CD14-positive monocyte (primary cell): ENCODE results near the gene SHCBP1. TPM values are rescaled to one million over a fixed set of nuclear protein-coding genes. Genes with fewer than 3 reads are reported as not detected.

Source experiments
- DNase-seq, 3 donors: peaks; one replicate each; pipeline ENCODE4 v3.0.0-alpha.2; 2011 to 2022
- H2AFZ ChIP-seq: 2 replicates; pipeline ENCODE4 v1.6.0; 2012; ENCODE audit warnings: mild to moderate bottlenecking, low read depth, low read length, inconsistent platforms; ENCODE audit not compliant: insufficient read depth, poor library complexity, severe bottlenecking
- H3K27ac ChIP-seq, 2 donors: 1 replicate in 1 of 2; 2 replicates in 1 of 2; pipeline ENCODE4 v1.5.1; 2012 to 2013; ENCODE audit warnings: low read length in 2 of 2, control low read depth in 1 of 2, inconsistent platforms in 1 of 2, low read depth in 1 of 2, mild to moderate bottlenecking in 1 of 2
- H3K27me3 ChIP-seq, 2 donors: one replicate each; pipeline versions ENCODE4 v1.6.0 to v1.6.1; 2011 to 2013; ENCODE audit warnings: low read length in 2 of 2; ENCODE audit not compliant: control insufficient read depth in 2 of 2, insufficient read depth in 2 of 2
- H3K36me3 ChIP-seq, 2 donors: replicated peaks in 1 of 2; 1 replicate in 1 of 2; 2 replicates in 1 of 2; pipeline versions ENCODE4 v1.5.1 to v1.6.1; 2012 to 2013; ENCODE audit warnings: low read length in 2 of 2, control low read depth in 1 of 2, inconsistent platforms in 1 of 2, mild to moderate bottlenecking in 1 of 2; ENCODE audit not compliant: insufficient read depth in 2 of 2, control insufficient read depth in 1 of 2
- H3K4me1 ChIP-seq, 2 donors: 1 replicate in 1 of 2; 2 replicates in 1 of 2; pipeline versions ENCODE4 v1.5.1 to v1.6.1; 2012 to 2013; ENCODE audit warnings: low read length in 2 of 2, control low read depth in 1 of 2, inconsistent platforms in 1 of 2, mild to moderate bottlenecking in 1 of 2, moderate library complexity in 1 of 2; ENCODE audit not compliant: insufficient read depth in 2 of 2, control insufficient read depth in 1 of 2
- H3K4me2 ChIP-seq: replicated peaks from 2 replicates; pipeline ENCODE3; 2012; ENCODE audit warnings: low read length, moderate library complexity, mild to moderate bottlenecking; ENCODE audit not compliant: poor library complexity, severe bottlenecking; ENCODE audit errors: extremely low read depth
- H3K4me3 ChIP-seq, 3 experiments: fragments of 200-600 bp in 1 of 3; sonication (generic) in 1 of 3; replicated peaks in 1 of 3; 1 replicate in 2 of 3; 2 replicates in 1 of 3; pipeline ENCODE4 v1.5.1; 2011 to 2013; ENCODE audit warnings: low read length in 3 of 3, mild to moderate bottlenecking in 3 of 3, control low read depth in 2 of 3, low read depth in 2 of 3, inconsistent platforms in 1 of 3, moderate library complexity in 1 of 3
- H3K79me2 ChIP-seq: 2 replicates; pipeline ENCODE4 v1.6.0; 2012; ENCODE audit warnings: mild to moderate bottlenecking, control low read depth, inconsistent platforms, low read length, moderate library complexity; ENCODE audit not compliant: insufficient read depth
- H3K9ac ChIP-seq: 2 replicates; pipeline ENCODE4 v1.6.0; 2017; ENCODE audit warnings: low read length, mild to moderate bottlenecking; ENCODE audit not compliant: insufficient read depth, poor library complexity, severe bottlenecking
- H3K9me3 ChIP-seq, 2 donors: replicated peaks in 1 of 2; 1 replicate in 1 of 2; 2 replicates in 1 of 2; pipeline versions ENCODE4 v1.5.1 to v1.6.1; 2012 to 2013; ENCODE audit warnings: low read length in 2 of 2, control low read depth in 1 of 2; ENCODE audit not compliant: control insufficient read depth in 1 of 2, insufficient read depth in 1 of 2
- H4K20me1 ChIP-seq: 2 replicates; pipeline ENCODE4 v1.6.0; 2012; ENCODE audit warnings: mild to moderate bottlenecking, low read length, control low read depth, moderate library complexity; ENCODE audit not compliant: insufficient read depth
- H3K27ac Mint-ChIP-seq, 7 donors: one replicate each; pipeline ENCODE4 v1.8.0; 2020; ENCODE audit warnings: mild to moderate bottlenecking in 7 of 7, mixed read lengths in 7 of 7, moderate library complexity in 6 of 7, inconsistent platforms in 2 of 7
- H3K27me3 Mint-ChIP-seq, 3 donors: one replicate each; pipeline ENCODE4 v1.8.0; 2021 to 2022; ENCODE audit warnings: low read depth in 3 of 3, mild to moderate bottlenecking in 3 of 3, mixed read lengths in 3 of 3, moderate library complexity in 3 of 3, inconsistent platforms in 1 of 3
- H3K36me3 Mint-ChIP-seq, 2 donors: one replicate each; pipeline ENCODE4 v1.8.0; 2020; ENCODE audit warnings: mixed read lengths in 2 of 2, inconsistent platforms in 1 of 2, mild to moderate bottlenecking in 1 of 2
- H3K4me1 Mint-ChIP-seq: one replicate; pipeline ENCODE4 v1.8.0; 2020; ENCODE audit warnings: mild to moderate bottlenecking, mixed read lengths
- H3K4me3 Mint-ChIP-seq, 2 donors: one replicate each; pipeline ENCODE4 v1.8.0; 2020; ENCODE audit warnings: mild to moderate bottlenecking in 2 of 2, mixed read lengths in 2 of 2, moderate library complexity in 1 of 2
- H3K9me3 Mint-ChIP-seq, 7 donors: one replicate each; pipeline ENCODE4 v1.8.0; 2020 to 2022; ENCODE audit warnings: mixed read lengths in 7 of 7, mild to moderate bottlenecking in 6 of 7, moderate library complexity in 6 of 7, inconsistent platforms in 2 of 7
- CTCF ChIP-seq: fragments of 200-600 bp; IDR thresholded peaks from one replicate; pipeline ENCODE4 v1.8.0; 2022; ENCODE audit warnings: antibody characterized with exemption, mild to moderate bottlenecking
- WGBS: methylation state at CpG from one replicate; pipeline ENCODE4 v1.1.5; 2013; ENCODE audit warnings: missing lambda C conversion rate; ENCODE audit not compliant: insufficient coverage; 5-methylcytosine and 5-hydroxymethylcytosine counted together
- intact Hi-C, 2 donors: fragments of 100-400 bp; cut with micrococcal nuclease; formaldehyde crosslinking; loops; one replicate each; pipeline versions ENCODE4 v1.15.0 to v1.15.1; 2023
- polyA plus RNA-seq, 3 donors: library from polyadenylated mRNA; depleted of rRNA in 1 of 3; unstranded in 2 of 3; stranded (reverse) in 1 of 3; fragments of 300-500 nt in 2 of 3; fragments of >200 nt in 1 of 3; fragmentation: Illumina TruSeq in 2 of 3; gene quantifications; 1 replicate in 2 of 3; 2 replicates in 1 of 3; pipeline ENCODE4 v1.2.3, GENCODE V29; 2012 to 2021

The SHCBP1 gene
- polyA plus RNA-seq, 3 donors: 0.45 to 2.3 (median 0.93) TPM

- no peaks in the 10 kb centered on the region for H4K20me1 ChIP-seq
- Mint-ChIP-seq H3K4me1 (peaks cover 5% of the 10 kb centered on the region), H3K27me3 (peaks cover 0 to 9% (median 6%) of the 10 kb centered on the region in 3 donors), H3K27ac (peak overlapping the region in 1 of 7 donors; percentile 46), H3K4me3 (no peak overlapping the region), H3K9me3 (peaks cover 0 to 2% (median 0%) of the 10 kb centered on the region in 7 donors), H3K36me3 (peaks cover 27 to 33% of the 10 kb centered on the region in 2 donors)
- intact Hi-C loops: no loop called here
- no peaks in the 10 kb centered on the region for H3K9me3 ChIP-seq
- H2AFZ ChIP-seq: no peak overlapping the region
- H3K4me1 ChIP-seq: no peaks in the 10 kb centered on the region
- no peak overlapping the region for H3K9ac ChIP-seq
- 90% methylated on average over 2 of the region's 3 CpGs for WGBS
- no peak for TF ChIP-seq CTCF
- no peak overlapping the region for H3K27ac ChIP-seq
- no peak overlapping the region for H3K4me2 ChIP-seq
- H3K79me2 ChIP-seq: no peaks in the 10 kb centered on the region
- DNase-seq: no peak
- H3K36me3 ChIP-seq: peaks cover 18 to 31% of the 10 kb centered on the region in 2 donors
- no peak overlapping the region for H3K4me3 ChIP-seq
- no peaks in the 10 kb centered on the region for H3K27me3 ChIP-seq
Observed at GRCh38 chr16:46577988-46578579, 43.1 kb downstream of the SHCBP1 start.

- peaks cover 0 to 9% of the 10 kb centered on the region in 2 donors for H3K9me3 ChIP-seq
- H3K27me3 ChIP-seq: no peaks in the 10 kb centered on the region
- Mint-ChIP-seq H3K4me3 (peak overlapping the region in 1 of 2 donors; percentile 75), H3K4me1 (peaks cover 5% of the 10 kb centered on the region), H3K27me3 (peaks cover 0 to 16% (median 13%) of the 10 kb centered on the region in 3 donors), H3K36me3 (peaks cover 4 to 6% of the 10 kb centered on the region in 2 donors), H3K27ac (no peak overlapping the region), H3K9me3 (peaks cover 2 to 19% (median 15%) of the 10 kb centered on the region in 7 donors)
- WGBS: 61% methylated on average over 4 of the region's 13 CpGs
- no peak overlapping the region for H3K27ac ChIP-seq
- H3K79me2 ChIP-seq: no peaks in the 10 kb centered on the region
- H3K9ac ChIP-seq: no peak overlapping the region
- peak overlapping the region; percentile 26 for H3K4me2 ChIP-seq
- no peak overlapping the region for H2AFZ ChIP-seq
- no peaks in the 10 kb centered on the region for H3K4me1 ChIP-seq
- TF ChIP-seq CTCF: no peak
- H4K20me1 ChIP-seq: no peaks in the 10 kb centered on the region
- no peak for DNase-seq
- H3K4me3 ChIP-seq: peak overlapping the region in 1 of 3 experiments; percentile 32
- H3K36me3 ChIP-seq: peaks cover 0 to 2% of the 10 kb centered on the region in 2 donors
- intact Hi-C loops: no loop called here
Observed at GRCh38 chr16:46573834-46574159, 47.4 kb downstream of the SHCBP1 start.
